Activated CD4-positive, alpha-beta memory T cell treated with anti-CD3 and anti-CD28 coated beads for 36 hours (primary cell): ENCODE measurements around the gene SLC15A5. TPM values are rescaled to one million over a fixed set of nuclear protein-coding genes. Genes with fewer than 3 reads are reported as not detected.

Experiments
- CTCF ChIA-PET: fragments of 350-600 bp; sonication (Branson Sonifier 250); formaldehyde crosslinking; loops from one replicate; lab custom pipeline; 2021; ENCODE audit warnings: antibody characterized with exemption, inconsistent platforms; lab: Charles Lee
- POLR2A ChIA-PET: fragments of 350-600 bp; sonication (Branson Sonifier 250); formaldehyde crosslinking; loops from one replicate; lab custom pipeline; 2021; ENCODE audit warnings: antibody characterized with exemption; lab: Charles Lee
- DNase-seq: peaks from one replicate; pipeline ENCODE4 v3.0.0-alpha.2; 2020
- H3K27ac Mint-ChIP-seq: one replicate; pipeline ENCODE4 v1.8.0; 2021; ENCODE audit warnings: mixed read lengths
- H3K27me3 Mint-ChIP-seq: one replicate; pipeline ENCODE4 v1.8.0; 2021; ENCODE audit warnings: mixed read lengths
- H3K36me3 Mint-ChIP-seq: one replicate; pipeline ENCODE4 v1.8.0; 2021; ENCODE audit warnings: mixed read lengths
- H3K4me1 Mint-ChIP-seq: one replicate; pipeline ENCODE4 v1.8.0; 2021; ENCODE audit warnings: low read depth, mixed read lengths
- H3K4me3 Mint-ChIP-seq: one replicate; pipeline ENCODE4 v1.8.0; 2021; ENCODE audit warnings: mild to moderate bottlenecking, mixed read lengths
- H3K9me3 Mint-ChIP-seq: one replicate; pipeline ENCODE4 v1.8.0; 2021; ENCODE audit warnings: mixed read lengths
- intact Hi-C: fragments of 100-400 bp; cut with micrococcal nuclease; formaldehyde crosslinking; loops from one replicate; pipeline ENCODE4 v1.15.1; 2023
- total RNA-seq, 2 experiments: library from RNA; stranded (reverse); gene quantifications; one replicate each; pipeline ENCODE4 v1.2.3, GENCODE V29; 2021

SLC15A5 gene
- total RNA-seq, 2 experiments from 2014 or later, result not detected

- Mint-ChIP-seq H3K9me3 (no peaks in the 10 kb centered on the region), H3K27ac (no peak overlapping the region), H3K4me1 (no peaks in the 10 kb centered on the region), H3K4me3 (no peak overlapping the region), H3K27me3 (no peaks in the 10 kb centered on the region), H3K36me3 (no peaks in the 10 kb centered on the region)
- ChIA-PET CTCF (no interaction called here), POLR2A (no interaction called here)
- intact Hi-C loops, result no loop called here
- DNase-seq, result no peak
Measured at GRCh38 chr12:16258963-16259362, 18.5 kb downstream of the SLC15A5 start.

GRCh38 chr12:16246264-16246663 is 31.2 kb downstream of the SLC15A5 start:
- H3K27ac Mint-ChIP-seq, result no peak overlapping the region
- H3K36me3 Mint-ChIP-seq, result no peaks in the 10 kb centered on the region
- no peak overlapping the region for H3K4me3 Mint-ChIP-seq
- ChIA-PET CTCF (no interaction called here), POLR2A (no interaction called here)
- no peak for DNase-seq
- no peaks in the 10 kb centered on the region for H3K9me3 Mint-ChIP-seq
- H3K4me1 Mint-ChIP-seq, result no peaks in the 10 kb centered on the region
- H3K27me3 Mint-ChIP-seq, result no peaks in the 10 kb centered on the region
- intact Hi-C loops, result no loop called here

- intact Hi-C loops, result no loop called here
- H3K27ac Mint-ChIP-seq, result no peak overlapping the region
- no peaks in the 10 kb centered on the region for H3K9me3 Mint-ChIP-seq
- ChIA-PET POLR2A (no interaction called here), CTCF (no interaction called here)
- no peak for DNase-seq
- no peaks in the 10 kb centered on the region for H3K36me3 Mint-ChIP-seq
- H3K27me3 Mint-ChIP-seq, result no peaks in the 10 kb centered on the region
- H3K4me1 Mint-ChIP-seq, result no peaks in the 10 kb centered on the region
- H3K4me3 Mint-ChIP-seq, result no peak overlapping the region
Measured at GRCh38 chr12:16245209-16245608, 32.3 kb downstream of the SLC15A5 start.

- H3K27me3 Mint-ChIP-seq, result no peaks in the 10 kb centered on the region
- ChIA-PET POLR2A (no interaction called here), CTCF (no interaction called here)
- no peak overlapping the region for H3K27ac Mint-ChIP-seq
- no peaks in the 10 kb centered on the region for H3K4me1 Mint-ChIP-seq
- H3K4me3 Mint-ChIP-seq, result no peak overlapping the region
- no peak for DNase-seq
- intact Hi-C loops, result no loop called here
- H3K9me3 Mint-ChIP-seq, result peaks cover 3% of the 10 kb centered on the region
- no peaks in the 10 kb centered on the region for H3K36me3 Mint-ChIP-seq
Measured at GRCh38 chr12:16243487-16244412, 33.7 kb downstream of the SLC15A5 start.

- H3K36me3 Mint-ChIP-seq, result no peaks in the 10 kb centered on the region
Measured at GRCh38 chr12:16241346-16241745, 36.1 kb downstream of the SLC15A5 start.

GRCh38 chr12:16238661-16239060 is 38.8 kb downstream of the SLC15A5 start:
- Mint-ChIP-seq H3K27me3 (no peaks in the 10 kb centered on the region), H3K27ac (no peak overlapping the region), H3K4me3 (no peak overlapping the region), H3K4me1 (no peaks in the 10 kb centered on the region), H3K9me3 (peaks cover 3% of the 10 kb centered on the region), H3K36me3 (no peaks in the 10 kb centered on the region)
- CTCF ChIA-PET, result no interaction called here
- POLR2A ChIA-PET, result no interaction called here
- no peak for DNase-seq
- intact Hi-C loops, result no loop called here

More at GRCh38 chr12:16241346-16241745, 36.1 kb downstream of the SLC15A5 start:
- intact Hi-C loops, result no loop called here
- no peak for DNase-seq
- Mint-ChIP-seq H3K27ac (no peak overlapping the region), H3K27me3 (no peaks in the 10 kb centered on the region), H3K4me3 (no peak overlapping the region), H3K4me1 (no peaks in the 10 kb centered on the region), H3K9me3 (peaks cover 3% of the 10 kb centered on the region)
- CTCF ChIA-PET, result no interaction called here
- POLR2A ChIA-PET, result no interaction called here

- ChIA-PET POLR2A (no interaction called here), CTCF (no interaction called here)
- Mint-ChIP-seq H3K4me3 (no peak overlapping the region), H3K36me3 (no peaks in the 10 kb centered on the region), H3K4me1 (no peaks in the 10 kb centered on the region), H3K27me3 (no peaks in the 10 kb centered on the region), H3K27ac (no peak overlapping the region), H3K9me3 (peaks cover 5% of the 10 kb centered on the region)
- intact Hi-C loops, result no loop called here
- DNase-seq, result no peak
Measured at GRCh38 chr12:16229676-16230075, 47.8 kb downstream of the SLC15A5 start.

GRCh38 chr12:16228067-16228466 is 49.4 kb downstream of the SLC15A5 start:
- Mint-ChIP-seq H3K36me3 (no peaks in the 10 kb centered on the region), H3K4me3 (no peak overlapping the region), H3K27ac (no peak overlapping the region), H3K27me3 (no peaks in the 10 kb centered on the region), H3K9me3 (peaks cover 5% of the 10 kb centered on the region), H3K4me1 (no peaks in the 10 kb centered on the region)
- intact Hi-C loops, result no loop called here
- ChIA-PET POLR2A (no interaction called here), CTCF (no interaction called here)
- no peak for DNase-seq

- H3K27ac Mint-ChIP-seq, result no peak overlapping the region
- H3K4me1 Mint-ChIP-seq, result no peaks in the 10 kb centered on the region
- H3K27me3 Mint-ChIP-seq, result no peaks in the 10 kb centered on the region
- no peaks in the 10 kb centered on the region for H3K9me3 Mint-ChIP-seq
- no peak for DNase-seq
- no peak overlapping the region for H3K4me3 Mint-ChIP-seq
- POLR2A ChIA-PET, result no interaction called here
- intact Hi-C loops, result no loop called here
- CTCF ChIA-PET, result no interaction called here
- H3K36me3 Mint-ChIP-seq, result no peaks in the 10 kb centered on the region
Measured at GRCh38 chr12:16225692-16226091, 51.8 kb downstream of the SLC15A5 start.

- no peaks in the 10 kb centered on the region for H3K36me3 Mint-ChIP-seq
- no peaks in the 10 kb centered on the region for H3K4me1 Mint-ChIP-seq
- intact Hi-C loops, result no loop called here
- no peaks in the 10 kb centered on the region for H3K9me3 Mint-ChIP-seq
- no peaks in the 10 kb centered on the region for H3K27me3 Mint-ChIP-seq
- ChIA-PET CTCF (no interaction called here), POLR2A (no interaction called here)
- no peak overlapping the region for H3K27ac Mint-ChIP-seq
- DNase-seq, result no peak
- no peak overlapping the region for H3K4me3 Mint-ChIP-seq
Measured at GRCh38 chr12:16224196-16224595, 53.3 kb downstream of the SLC15A5 start.

GRCh38 chr12:16221776-16222175 is 55.7 kb downstream of the SLC15A5 start:
- Mint-ChIP-seq H3K4me3 (no peak overlapping the region), H3K36me3 (no peaks in the 10 kb centered on the region), H3K27me3 (no peaks in the 10 kb centered on the region), H3K9me3 (peaks cover under 1% of the 10 kb centered on the region), H3K27ac (no peak overlapping the region), H3K4me1 (no peaks in the 10 kb centered on the region)
- no peak for DNase-seq
- ChIA-PET CTCF (no interaction called here), POLR2A (no interaction called here)
- intact Hi-C loops, result no loop called here

GRCh38 chr12:16220120-16220519 is 57.4 kb downstream of the SLC15A5 start:
- H3K9me3 Mint-ChIP-seq, result peaks cover 4% of the 10 kb centered on the region
- H3K4me3 Mint-ChIP-seq, result no peak overlapping the region
- H3K27me3 Mint-ChIP-seq, result no peaks in the 10 kb centered on the region
- ChIA-PET CTCF (no interaction called here), POLR2A (no interaction called here)
- no peaks in the 10 kb centered on the region for H3K36me3 Mint-ChIP-seq
- intact Hi-C loops, result no loop called here
- no peak overlapping the region for H3K27ac Mint-ChIP-seq
- H3K4me1 Mint-ChIP-seq, result no peaks in the 10 kb centered on the region
- DNase-seq, result no peak
